Parathyroid adenoma (tissue), 2 donors: ENCODE results near the gene NEUROD1.
"Not testable (repeated sequence)": the region's sequence is repeated elsewhere in the genome, so short reads cannot be mapped to it uniquely, and the experiment has no call there.

Experiments used
- H2AFZ ChIP-seq: fragments of 300-600 bp; sonication (generic); one replicate; pipeline ENCODE4 v1.7.0; 2017; ENCODE audit warnings: antibody characterized with exemption, mild to moderate bottlenecking
- H3K27ac ChIP-seq: fragments of 300-600 bp; sonication (generic); one replicate; pipeline ENCODE4 v1.7.0; 2017
- H3K27me3 ChIP-seq: fragments of 300-600 bp; sonication (generic); one replicate; pipeline ENCODE4 v1.7.0; 2017; ENCODE audit warnings: low read length; ENCODE audit not compliant: control insufficient read depth, insufficient read depth
- H3K36me3 ChIP-seq: fragments of 300-600 bp; sonication (generic); one replicate; pipeline ENCODE4 v1.7.0; 2017; ENCODE audit warnings: low read length; ENCODE audit not compliant: control insufficient read depth, insufficient read depth
- H3K4me1 ChIP-seq: fragments of 300-600 bp; sonication (generic); one replicate; pipeline ENCODE4 v1.7.0; 2017; ENCODE audit warnings: control low read depth
- H3K4me2 ChIP-seq: fragments of 300-600 bp; sonication (generic); one replicate; pipeline ENCODE4 v1.7.0; 2017; ENCODE audit warnings: low read length
- H3K4me3 ChIP-seq: fragments of 300-600 bp; sonication (generic); one replicate; pipeline ENCODE4 v1.7.0; 2017; ENCODE audit warnings: low read depth, low read length
- H3K79me2 ChIP-seq: fragments of 300-600 bp; sonication (generic); one replicate; pipeline ENCODE4 v1.7.0; 2017; ENCODE audit warnings: control low read depth
- H3K9ac ChIP-seq: fragments of 300-600 bp; sonication (generic); one replicate; pipeline ENCODE4 v1.7.0; 2017; ENCODE audit warnings: mild to moderate bottlenecking
- H3K9me3 ChIP-seq: fragments of 300-600 bp; sonication (generic); one replicate; pipeline ENCODE4 v1.7.0; 2017; ENCODE audit warnings: low read length; ENCODE audit not compliant: control insufficient read depth
- CTCF ChIP-seq: fragments of 300-600 bp; sonication (generic); IDR thresholded peaks from one replicate; pipeline ENCODE4 v1.7.0; 2017; ENCODE audit warnings: antibody characterized with exemption, mild to moderate bottlenecking
- donor health status: primary hyperparathyroidism.

The NEUROD1 gene

GRCh38 chr2:181715033-181715630 lies 34.8 kb upstream of the NEUROD1 start:
- H3K27ac ChIP-seq = no peak overlapping the region
- TF ChIP-seq CTCF = peak; percentile 69
- no peak overlapping the region for H3K4me3 ChIP-seq
- no peaks in the 10 kb centered on the region for H3K4me1 ChIP-seq
- no peak overlapping the region for H3K4me2 ChIP-seq
- no peaks in the 10 kb centered on the region for H3K79me2 ChIP-seq
- no peaks in the 10 kb centered on the region for H3K9me3 ChIP-seq
- no peak overlapping the region for H3K9ac ChIP-seq
- no peaks in the 10 kb centered on the region for H3K36me3 ChIP-seq
- peak overlapping the region; percentile 64 for H2AFZ ChIP-seq
- H3K27me3 ChIP-seq = no peaks in the 10 kb centered on the region

- not testable (repeated sequence) for H3K36me3 ChIP-seq, H3K4me2 ChIP-seq, H3K9ac ChIP-seq, H3K9me3 ChIP-seq, H3K27ac ChIP-seq, H3K79me2 ChIP-seq, H3K4me3 ChIP-seq, H3K4me1 ChIP-seq, H2AFZ ChIP-seq, H3K27me3 ChIP-seq
Measured at GRCh38 chr2:181711051-181711450, 30.7 kb upstream of the NEUROD1 start.

GRCh38 chr2:181702519-181702918 lies 22.2 kb upstream of the NEUROD1 start:
- H3K79me2 ChIP-seq, H3K4me3 ChIP-seq, H3K9ac ChIP-seq, H3K27ac ChIP-seq, H3K36me3 ChIP-seq, H3K9me3 ChIP-seq, H3K4me2 ChIP-seq, H3K4me1 ChIP-seq, H2AFZ ChIP-seq, H3K27me3 ChIP-seq: not testable (repeated sequence)

- no peak overlapping the region for H3K9ac ChIP-seq
- no peaks in the 10 kb centered on the region for H3K36me3 ChIP-seq
- no peaks in the 10 kb centered on the region for H3K27me3 ChIP-seq
- H3K79me2 ChIP-seq = no peaks in the 10 kb centered on the region
- H2AFZ ChIP-seq = no peak overlapping the region
- no peak overlapping the region for H3K27ac ChIP-seq
- no peaks in the 10 kb centered on the region for H3K9me3 ChIP-seq
- no peaks in the 10 kb centered on the region for H3K4me1 ChIP-seq
- no peak overlapping the region for H3K4me2 ChIP-seq
- no peak for TF ChIP-seq CTCF
- H3K4me3 ChIP-seq = no peak overlapping the region
Measured at GRCh38 chr2:181698223-181698622, 17.9 kb upstream of the NEUROD1 start.

- Histone ChIP-seq H2AFZ (no peak overlapping the region), H3K4me1 (no peaks in the 10 kb centered on the region), H3K4me3 (no peak overlapping the region), H3K4me2 (no peak overlapping the region), H3K27me3 (no peaks in the 10 kb centered on the region), H3K79me2 (no peaks in the 10 kb centered on the region), H3K9me3 (no peaks in the 10 kb centered on the region), H3K27ac (no peak overlapping the region), H3K9ac (no peak overlapping the region), H3K36me3 (no peaks in the 10 kb centered on the region)
- TF ChIP-seq CTCF = no peak
Measured at GRCh38 chr2:181697571-181697970, 17.3 kb upstream of the NEUROD1 start.

- H3K36me3 ChIP-seq = no peaks in the 10 kb centered on the region
- no peaks in the 10 kb centered on the region for H3K9me3 ChIP-seq
- H3K9ac ChIP-seq = no peak overlapping the region
- TF ChIP-seq CTCF = no peak
- H3K27ac ChIP-seq = no peak overlapping the region
- no peak overlapping the region for H3K4me2 ChIP-seq
- no peak overlapping the region for H3K4me3 ChIP-seq
- no peaks in the 10 kb centered on the region for H3K27me3 ChIP-seq
- H3K79me2 ChIP-seq = no peaks in the 10 kb centered on the region
- H3K4me1 ChIP-seq = no peaks in the 10 kb centered on the region
- no peak overlapping the region for H2AFZ ChIP-seq
Measured at GRCh38 chr2:181697126-181697525, 16.8 kb upstream of the NEUROD1 start.
